GM12878 (cell line): ENCODE results near the gene PNLIP. TPM values are rescaled to one million over a fixed set of nuclear protein-coding genes. Genes with fewer than 3 reads are reported as not detected.

Experiments
- ATAC-seq: fragments of 200-7000 bp; cut with Tn5 transposase; 3 replicates; pipeline ENCODE4 v1.9.1; 2020; ENCODE audit warnings: mild to moderate bottlenecking, moderate library complexity
- BruUV-seq: library from RNA; stranded (reverse); fragments of 400-500 nt; replicated peaks from 2 replicates; lab custom pipeline; 2021; lab: Mats Ljungman, UMichigan
- CTCF ChIA-PET: fragments of 300-600 bp; sonication (Branson Sonifier 250); formaldehyde crosslinking; extraction: SDS; loops from one replicate; lab custom pipeline; 2021; ENCODE audit warnings: inconsistent platforms; lab: Yijun Ruan, JAX
- POLR2A ChIA-PET: fragments of 350-600 bp; formaldehyde crosslinking; extraction: SDS; loops from one replicate; lab custom pipeline; 2021; ENCODE audit warnings: inconsistent platforms; lab: Charles Lee
- RAD21 ChIA-PET: fragments of 300-600 bp; sonication (Branson Sonifier 250); formaldehyde crosslinking; loops from one replicate; lab custom pipeline; 2023; ENCODE audit warnings: antibody characterized with exemption; ENCODE audit not compliant: unreplicated experiment; lab: Charles Lee
- SMC1A ChIA-PET: fragments of 300-600 bp; sonication (Branson Sonifier 250); formaldehyde crosslinking; loops from one replicate; lab custom pipeline; 2023; ENCODE audit not compliant: unreplicated experiment, uncharacterized antibody; lab: Charles Lee
- DNase-seq: peaks from one replicate; pipeline ENCODE4 v3.0.0-alpha.2; 2011; ENCODE audit warnings: low read depth, low spot score
- FAIRE-seq: peaks from 3 replicates; lab custom pipeline; 2011; peaks lifted over from hg19 to GRCh38; lab: Jason Lieb, UNC
- H2AFZ ChIP-seq: 2 replicates; pipeline ENCODE4 v1.6.0; 2011; ENCODE audit warnings: low read depth, low read length, control low read depth; ENCODE audit not compliant: control insufficient read depth
- H3K27ac ChIP-seq: 2 replicates; pipeline ENCODE4 v1.5.1; 2011; ENCODE audit warnings: control low read depth; ENCODE audit not compliant: control insufficient read depth, insufficient read depth
- H3K27me3 ChIP-seq, 2 experiments: replicated peaks in 1 of 2; 2 replicates each; pipeline versions ENCODE4 v1.6.0 to v1.6.1; 2011; ENCODE audit warnings: low read length in 1 of 2; ENCODE audit not compliant: control insufficient read depth in 2 of 2, insufficient read depth in 2 of 2
- H3K36me3 ChIP-seq, 2 experiments: 2 replicates each; pipeline ENCODE4 v1.5.1; 2011; ENCODE audit warnings: low read length in 1 of 2; ENCODE audit not compliant: control insufficient read depth in 2 of 2, insufficient read depth in 2 of 2
- H3K4me1 ChIP-seq: 2 replicates; pipeline ENCODE4 v1.6.1; 2011; ENCODE audit warnings: mild to moderate bottlenecking, low read length, moderate library complexity, mixed read lengths; ENCODE audit not compliant: control insufficient read depth, insufficient read depth
- H3K4me2 ChIP-seq: 2 replicates; pipeline ENCODE4 v1.6.0; 2011; ENCODE audit warnings: control low read depth; ENCODE audit not compliant: control insufficient read depth, insufficient read depth
- H3K4me3 ChIP-seq: fragments of 200-600 bp; sonication (generic); 2 replicates; pipeline ENCODE4 v1.5.1; 2016
- H3K79me2 ChIP-seq: 2 replicates; pipeline ENCODE4 v1.6.0; 2011; ENCODE audit warnings: low read length; ENCODE audit not compliant: control insufficient read depth, insufficient read depth
- H3K9ac ChIP-seq: 2 replicates; pipeline ENCODE4 v1.8.0; 2011; ENCODE audit warnings: low read length, control low read depth, mixed read lengths; ENCODE audit not compliant: control insufficient read depth, insufficient read depth
- H3K9me3 ChIP-seq: replicated peaks from 3 replicates; pipeline ENCODE4 v1.5.1; 2011; ENCODE audit warnings: mild to moderate bottlenecking, low read length; ENCODE audit not compliant: control insufficient read depth, insufficient read depth
- H4K20me1 ChIP-seq: 2 replicates; pipeline ENCODE4 v1.6.0; 2011; ENCODE audit not compliant: control insufficient read depth, insufficient read depth
- ESRRA ChIP-seq: IDR thresholded peaks from 2 replicates; pipeline ENCODE4 v1.6.1; 2012; ENCODE audit warnings: mild to moderate bottlenecking, low read length, improper control_type of control experiment
- FOXM1 ChIP-seq: IDR thresholded peaks from 2 replicates; pipeline ENCODE4 v1.6.1; 2012; ENCODE audit warnings: low read depth, mild to moderate bottlenecking, inconsistent platforms, low read length, moderate library complexity
- JUND ChIP-seq: IDR thresholded peaks from 2 replicates; pipeline ENCODE4 v1.6.1; 2012; ENCODE audit warnings: low read depth, mild to moderate bottlenecking, low read length, improper control_type of control experiment, moderate library complexity
- KDM1A ChIP-seq: fragments of 200-600 bp; sonication (generic); IDR thresholded peaks from 2 replicates; pipeline ENCODE4 v1.6.1; 2016; ENCODE audit warnings: borderline replicate concordance
- LARP7 ChIP-seq: fragments of 450-650 bp; IDR thresholded peaks from 2 replicates; pipeline ENCODE4 v1.6.1; 2017; ENCODE audit warnings: mild to moderate bottlenecking
- MEF2A ChIP-seq: IDR thresholded peaks from 2 replicates; pipeline ENCODE4 v1.6.1; 2011; ENCODE audit warnings: low read depth, mild to moderate bottlenecking, low read length, moderate library complexity; ENCODE audit not compliant: insufficient read depth
- MXI1 ChIP-seq: fragments of 150-350 bp; IDR thresholded peaks from 2 replicates; pipeline ENCODE4 v1.6.1; 2011; ENCODE audit warnings: low read depth, mild to moderate bottlenecking, inconsistent platforms, low read length, improper control_type of control experiment
- RB1 ChIP-seq: fragments of 450-650 bp; formaldehyde crosslinking; IDR thresholded peaks from 2 replicates; pipeline ENCODE4 v1.6.1; 2017; ENCODE audit warnings: mild to moderate bottlenecking, borderline replicate concordance
- SMC3 ChIP-seq: IDR thresholded peaks from 2 replicates; pipeline ENCODE4 v1.6.1; 2011; ENCODE audit warnings: low read length, improper control_type of control experiment, borderline replicate concordance
- TBL1XR1 ChIP-seq: IDR thresholded peaks from 2 replicates; pipeline ENCODE4 v1.6.1; 2012; ENCODE audit warnings: low read depth, low read length, improper control_type of control experiment
- WGBS: methylation state at CpG from one replicate; pipeline ENCODE4 v1.1.6; 2016; ENCODE audit warnings: low lambda C conversion rate; ENCODE audit not compliant: insufficient replicate concordance, insufficient coverage; ENCODE audit errors: missing lambda C conversion rate; 5-methylcytosine and 5-hydroxymethylcytosine counted together
- in situ Hi-C: fragments of 300-500 bp; cut with MboI; formaldehyde crosslinking; loops from 9 replicates; pipeline ENCODE4 v1.14.3; 2018; ENCODE audit warnings: mixed read lengths
- intact Hi-C: fragments of 100-400 bp; cut with micrococcal nuclease; formaldehyde crosslinking; loops from one replicate; pipeline ENCODE4 v1.14.2; 2022; ENCODE audit not compliant: unreplicated experiment
- polyA plus RNA-seq, 11 experiments: library from polyadenylated mRNA; depleted of rRNA in 4 of 11; unstranded in 6 of 11; stranded (reverse) in 5 of 11; fragments of >200 nt; fragmentation: Nextera tagmentation in 4 of 11; fragmentation: Illumina TruSeq in 1 of 11; extraction: Ambion mirVana in 4 of 11; extraction: Trizol in 1 of 11; gene quantifications; 1 replicate in 1 of 11; 2 replicates in 10 of 11; pipeline versions ENCODE4 v1.2.1 to v1.2.3, GENCODE V29; 2011 to 2016; ENCODE audit warnings: inconsistent platforms in 2 of 11, missing spikeins in 2 of 11, low read depth in 1 of 11
- total RNA-seq, 4 experiments: library from RNA; depleted of rRNA in 3 of 4; stranded (reverse); fragments of >200 nt in 3 of 4; fragmentation: Illumina TruSeq in 1 of 4; extraction: Trizol in 1 of 4; gene quantifications; 2 replicates each; pipeline versions ENCODE4 v1.2.1 to v1.2.3, GENCODE V29; 2013 to 2021
- TF ChIP-seq, protein P1 (sequence below): IDR thresholded peaks from 2 replicates; pipeline ENCODE4 v1.6.1; 2012; ENCODE audit warnings: improper control_type of control experiment, low read depth, low read length; ENCODE audit not compliant: insufficient replicate concordance
- TF ChIP-seq, protein P2 (sequence below): IDR thresholded peaks from 2 replicates; pipeline ENCODE4 v1.6.1; 2011; ENCODE audit warnings: mild to moderate bottlenecking, low read depth, low read length, moderate library complexity; ENCODE audit not compliant: insufficient replicate concordance
- TF ChIP-seq, protein P3 (sequence below): fragments of 450-650 bp; IDR thresholded peaks from 2 replicates; pipeline ENCODE4 v1.6.1; 2018; ENCODE audit warnings: borderline replicate concordance, mild to moderate bottlenecking; ENCODE audit not compliant: partially characterized antibody

PNLIP gene
- total and polyA plus RNA-seq, 10 of the 15 experiments (the other 5 are each of a cell fraction or from before 2014, with no cell fraction given) = 1.1 TPM; not detected in 9

GRCh38 chr10:116545756-116546155 lies at the start of gene PNLIP (continued):
- TF ChIP-seq, protein P1, sequence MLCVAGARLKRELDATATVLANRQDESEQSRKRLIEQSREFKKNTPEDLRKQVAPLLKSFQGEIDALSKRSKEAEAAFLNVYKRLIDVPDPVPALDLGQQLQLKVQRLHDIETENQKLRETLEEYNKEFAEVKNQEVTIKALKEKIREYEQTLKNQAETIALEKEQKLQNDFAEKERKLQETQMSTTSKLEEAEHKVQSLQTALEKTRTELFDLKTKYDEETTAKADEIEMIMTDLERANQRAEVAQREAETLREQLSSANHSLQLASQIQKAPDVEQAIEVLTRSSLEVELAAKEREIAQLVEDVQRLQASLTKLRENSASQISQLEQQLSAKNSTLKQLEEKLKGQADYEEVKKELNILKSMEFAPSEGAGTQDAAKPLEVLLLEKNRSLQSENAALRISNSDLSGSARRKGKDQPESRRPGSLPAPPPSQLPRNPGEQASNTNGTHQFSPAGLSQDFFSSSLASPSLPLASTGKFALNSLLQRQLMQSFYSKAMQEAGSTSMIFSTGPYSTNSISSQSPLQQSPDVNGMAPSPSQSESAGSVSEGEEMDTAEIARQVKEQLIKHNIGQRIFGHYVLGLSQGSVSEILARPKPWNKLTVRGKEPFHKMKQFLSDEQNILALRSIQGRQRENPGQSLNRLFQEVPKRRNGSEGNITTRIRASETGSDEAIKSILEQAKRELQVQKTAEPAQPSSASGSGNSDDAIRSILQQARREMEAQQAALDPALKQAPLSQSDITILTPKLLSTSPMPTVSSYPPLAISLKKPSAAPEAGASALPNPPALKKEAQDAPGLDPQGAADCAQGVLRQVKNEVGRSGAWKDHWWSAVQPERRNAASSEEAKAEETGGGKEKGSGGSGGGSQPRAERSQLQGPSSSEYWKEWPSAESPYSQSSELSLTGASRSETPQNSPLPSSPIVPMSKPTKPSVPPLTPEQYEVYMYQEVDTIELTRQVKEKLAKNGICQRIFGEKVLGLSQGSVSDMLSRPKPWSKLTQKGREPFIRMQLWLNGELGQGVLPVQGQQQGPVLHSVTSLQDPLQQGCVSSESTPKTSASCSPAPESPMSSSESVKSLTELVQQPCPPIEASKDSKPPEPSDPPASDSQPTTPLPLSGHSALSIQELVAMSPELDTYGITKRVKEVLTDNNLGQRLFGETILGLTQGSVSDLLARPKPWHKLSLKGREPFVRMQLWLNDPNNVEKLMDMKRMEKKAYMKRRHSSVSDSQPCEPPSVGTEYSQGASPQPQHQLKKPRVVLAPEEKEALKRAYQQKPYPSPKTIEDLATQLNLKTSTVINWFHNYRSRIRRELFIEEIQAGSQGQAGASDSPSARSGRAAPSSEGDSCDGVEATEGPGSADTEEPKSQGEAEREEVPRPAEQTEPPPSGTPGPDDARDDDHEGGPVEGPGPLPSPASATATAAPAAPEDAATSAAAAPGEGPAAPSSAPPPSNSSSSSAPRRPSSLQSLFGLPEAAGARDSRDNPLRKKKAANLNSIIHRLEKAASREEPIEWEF = no peak
- no peak for TF ChIP-seq LARP7

DNA sequence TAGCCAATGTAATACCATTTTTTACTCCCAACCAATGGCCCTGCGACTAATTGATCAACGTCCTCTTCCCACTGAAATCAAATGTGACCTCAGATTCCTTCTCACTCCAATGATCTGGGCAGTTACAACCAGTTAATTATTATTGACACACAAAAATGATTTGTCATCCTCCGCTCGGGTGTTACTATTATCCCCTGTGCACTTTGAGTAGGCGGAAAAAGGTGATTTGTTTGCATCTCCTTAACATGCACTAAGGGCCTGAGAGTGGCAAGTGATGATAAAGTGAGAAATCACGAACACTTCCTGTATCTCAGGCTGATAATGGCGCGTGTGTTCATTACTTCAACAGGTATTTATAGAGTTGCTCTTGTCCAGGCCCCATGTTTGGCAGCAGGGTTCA lies 40.9 kb upstream of the PNLIP start:
- H3K27ac ChIP-seq = no peak overlapping the region
- no peaks in the 10 kb centered on the region for H3K9me3 ChIP-seq
- H3K4me2 ChIP-seq = no peak overlapping the region
- BruUV-seq = no TSS peak
- RAD21 ChIA-PET = no interaction called here
- DNase-seq (no peak), ATAC-seq (no peak), FAIRE-seq (no peak)
- SMC1A ChIA-PET = interaction anchor here (1.6 kb wide), 1 partner anchor 17 kb away, joined by 4 read pairs; no protein-coding TSS in a partner anchor
- 31% methylated on average over 8 of the region's 8 CpGs for WGBS
- TF ChIP-seq KDM1A (no peak), MEF2A (no peak), TBL1XR1 (no peak), JUND (no peak), ESRRA (no peak), MXI1 (no peak), RB1 (no peak), SMC3 (no peak), FOXM1 (no peak)
- TF ChIP-seq, protein P2, sequence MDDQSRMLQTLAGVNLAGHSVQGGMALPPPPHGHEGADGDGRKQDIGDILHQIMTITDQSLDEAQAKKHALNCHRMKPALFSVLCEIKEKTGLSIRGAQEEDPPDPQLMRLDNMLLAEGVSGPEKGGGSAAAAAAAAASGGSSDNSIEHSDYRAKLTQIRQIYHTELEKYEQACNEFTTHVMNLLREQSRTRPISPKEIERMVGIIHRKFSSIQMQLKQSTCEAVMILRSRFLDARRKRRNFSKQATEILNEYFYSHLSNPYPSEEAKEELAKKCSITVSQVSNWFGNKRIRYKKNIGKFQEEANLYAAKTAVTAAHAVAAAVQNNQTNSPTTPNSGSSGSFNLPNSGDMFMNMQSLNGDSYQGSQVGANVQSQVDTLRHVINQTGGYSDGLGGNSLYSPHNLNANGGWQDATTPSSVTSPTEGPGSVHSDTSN = no peak
- TF ChIP-seq, protein P3, sequence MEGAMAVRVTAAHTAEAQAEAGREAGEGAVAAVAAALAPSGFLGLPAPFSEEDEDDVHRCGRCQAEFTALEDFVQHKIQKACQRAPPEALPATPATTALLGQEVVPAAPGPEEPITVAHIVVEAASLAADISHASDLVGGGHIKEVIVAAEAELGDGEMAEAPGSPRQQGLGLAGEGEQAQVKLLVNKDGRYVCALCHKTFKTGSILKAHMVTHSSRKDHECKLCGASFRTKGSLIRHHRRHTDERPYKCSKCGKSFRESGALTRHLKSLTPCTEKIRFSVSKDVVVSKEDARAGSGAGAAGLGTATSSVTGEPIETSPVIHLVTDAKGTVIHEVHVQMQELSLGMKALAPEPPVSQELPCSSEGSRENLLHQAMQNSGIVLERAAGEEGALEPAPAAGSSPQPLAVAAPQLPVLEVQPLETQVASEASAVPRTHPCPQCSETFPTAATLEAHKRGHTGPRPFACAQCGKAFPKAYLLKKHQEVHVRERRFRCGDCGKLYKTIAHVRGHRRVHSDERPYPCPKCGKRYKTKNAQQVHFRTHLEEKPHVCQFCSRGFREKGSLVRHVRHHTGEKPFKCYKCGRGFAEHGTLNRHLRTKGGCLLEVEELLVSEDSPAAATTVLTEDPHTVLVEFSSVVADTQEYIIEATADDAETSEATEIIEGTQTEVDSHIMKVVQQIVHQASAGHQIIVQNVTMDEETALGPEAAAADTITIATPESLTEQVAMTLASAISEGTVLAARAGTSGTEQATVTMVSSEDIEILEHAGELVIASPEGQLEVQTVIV = no peak
- no peaks in the 10 kb centered on the region for H3K79me2 ChIP-seq
- CTCF ChIA-PET = interaction anchor here (1.5 kb wide), 1 partner anchor 14 kb away, joined by 4 read pairs; no protein-coding TSS in a partner anchor
- POLR2A ChIA-PET = no interaction called here
- no peaks in the 10 kb centered on the region for H3K27me3 ChIP-seq
- no peaks in the 10 kb centered on the region for H4K20me1 ChIP-seq
- in situ Hi-C loops (no loop called here), intact Hi-C loops (no loop called here)
- H3K4me1 ChIP-seq = no peaks in the 10 kb centered on the region
- no peak overlapping the region for H3K4me3 ChIP-seq
- no peaks in the 10 kb centered on the region for H3K36me3 ChIP-seq
- no peak overlapping the region for H2AFZ ChIP-seq
- no peak overlapping the region for H3K9ac ChIP-seq
